Omental fat pad (tissue), 4 donors: Measurements from ENCODE around the gene MEGF8. TPM values are rescaled to one million over a fixed set of nuclear protein-coding genes. Genes with fewer than 3 reads are reported as not detected.

Source experiments
- ATAC-seq: fragments of 150-250 bp; one replicate; pipeline ENCODE4 v1.9.1; 2016; ENCODE audit warnings: mild to moderate bottlenecking, moderate library complexity; ENCODE audit not compliant: low FRiP score
- DNase-seq: peaks from one replicate; pipeline ENCODE4 v3.0.0-alpha.2; 2019; ENCODE audit warnings: low spot score
- total RNA-seq, 4 donors: library from RNA; depleted of rRNA; stranded (reverse); fragments of >200 nt; gene quantifications; one replicate each; pipeline ENCODE4 v1.1.0, GENCODE V29; 2016
- TF ChIP-seq, protein P1 (sequence below), 3 donors: fragments of 450-650 bp; IDR thresholded peaks; one replicate each; pipeline ENCODE4 v1.5.1; 2016 to 2017; ENCODE audit warnings: antibody characterized with exemption in 3 of 3, mild to moderate bottlenecking in 3 of 3, moderate library complexity in 2 of 3

MEGF8 gene
- 10 to 100 TPM; 15.3 to 20.5 (median 18.4) TPM for total RNA-seq

GRCh38 chr19:42325308-42325895 lies at the start of gene MEGF8:
Gene MEGF8, plus strand, starts transcription at chr19:42325635. Its CDS starts 609 bp downstream, at chr19:42326244.
- DNase-seq, result peak; percentile 94
- TF ChIP-seq, protein P1, sequence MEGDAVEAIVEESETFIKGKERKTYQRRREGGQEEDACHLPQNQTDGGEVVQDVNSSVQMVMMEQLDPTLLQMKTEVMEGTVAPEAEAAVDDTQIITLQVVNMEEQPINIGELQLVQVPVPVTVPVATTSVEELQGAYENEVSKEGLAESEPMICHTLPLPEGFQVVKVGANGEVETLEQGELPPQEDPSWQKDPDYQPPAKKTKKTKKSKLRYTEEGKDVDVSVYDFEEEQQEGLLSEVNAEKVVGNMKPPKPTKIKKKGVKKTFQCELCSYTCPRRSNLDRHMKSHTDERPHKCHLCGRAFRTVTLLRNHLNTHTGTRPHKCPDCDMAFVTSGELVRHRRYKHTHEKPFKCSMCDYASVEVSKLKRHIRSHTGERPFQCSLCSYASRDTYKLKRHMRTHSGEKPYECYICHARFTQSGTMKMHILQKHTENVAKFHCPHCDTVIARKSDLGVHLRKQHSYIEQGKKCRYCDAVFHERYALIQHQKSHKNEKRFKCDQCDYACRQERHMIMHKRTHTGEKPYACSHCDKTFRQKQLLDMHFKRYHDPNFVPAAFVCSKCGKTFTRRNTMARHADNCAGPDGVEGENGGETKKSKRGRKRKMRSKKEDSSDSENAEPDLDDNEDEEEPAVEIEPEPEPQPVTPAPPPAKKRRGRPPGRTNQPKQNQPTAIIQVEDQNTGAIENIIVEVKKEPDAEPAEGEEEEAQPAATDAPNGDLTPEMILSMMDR (IDR thresholded peaks at IDR 0.05), result no peak
- peak; percentile 99 for ATAC-seq

DNA sequence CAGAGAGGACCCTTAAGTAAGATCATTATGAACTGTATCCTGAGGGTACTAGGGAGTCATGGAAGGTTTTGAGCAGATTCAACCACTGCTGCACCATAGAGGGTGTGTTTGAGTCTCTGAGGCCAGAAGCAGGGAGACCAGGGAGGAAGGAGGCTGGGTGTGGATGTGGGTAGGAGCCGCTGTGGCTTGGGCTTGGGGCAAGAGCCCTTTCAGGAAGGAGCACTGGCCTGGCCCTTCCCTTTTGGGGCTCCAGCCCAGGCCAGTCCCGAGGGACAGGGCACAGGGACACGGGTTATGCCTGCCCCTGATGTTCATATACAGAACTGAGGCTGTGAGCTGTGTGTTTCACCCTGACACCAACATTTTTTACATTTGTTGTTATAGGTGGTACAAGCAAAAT lies 49.2 kb upstream of the MEGF8 start:
- DNase-seq (no peak), ATAC-seq (no peak)
- TF ChIP-seq, protein P1 (IDR thresholded peaks at IDR 0.05), result no peak

DNA sequence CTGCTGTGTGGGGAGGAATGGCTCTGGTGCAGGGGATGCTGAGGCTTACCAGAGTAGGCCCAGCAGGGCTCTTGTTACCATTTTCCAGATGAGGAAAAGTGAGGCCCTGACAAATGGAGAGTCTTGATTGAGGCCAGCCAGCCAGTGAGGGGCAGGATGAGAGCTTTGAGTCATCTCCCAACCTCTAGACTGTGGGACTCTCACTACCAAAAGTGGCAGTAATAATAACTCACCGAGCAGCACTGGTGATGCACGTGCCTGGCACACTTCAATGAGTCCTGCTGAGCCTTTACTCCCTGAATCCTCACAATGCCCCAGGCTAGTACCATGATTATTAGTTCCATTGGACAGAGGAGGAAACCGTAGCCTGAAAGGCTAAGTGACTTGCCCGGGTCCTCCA lies 48.6 kb upstream of the MEGF8 start:
- no peak for ATAC-seq
- TF ChIP-seq, protein P1 (IDR thresholded peaks at IDR 0.05), result no peak
- DNase-seq, result no peak

DNA sequence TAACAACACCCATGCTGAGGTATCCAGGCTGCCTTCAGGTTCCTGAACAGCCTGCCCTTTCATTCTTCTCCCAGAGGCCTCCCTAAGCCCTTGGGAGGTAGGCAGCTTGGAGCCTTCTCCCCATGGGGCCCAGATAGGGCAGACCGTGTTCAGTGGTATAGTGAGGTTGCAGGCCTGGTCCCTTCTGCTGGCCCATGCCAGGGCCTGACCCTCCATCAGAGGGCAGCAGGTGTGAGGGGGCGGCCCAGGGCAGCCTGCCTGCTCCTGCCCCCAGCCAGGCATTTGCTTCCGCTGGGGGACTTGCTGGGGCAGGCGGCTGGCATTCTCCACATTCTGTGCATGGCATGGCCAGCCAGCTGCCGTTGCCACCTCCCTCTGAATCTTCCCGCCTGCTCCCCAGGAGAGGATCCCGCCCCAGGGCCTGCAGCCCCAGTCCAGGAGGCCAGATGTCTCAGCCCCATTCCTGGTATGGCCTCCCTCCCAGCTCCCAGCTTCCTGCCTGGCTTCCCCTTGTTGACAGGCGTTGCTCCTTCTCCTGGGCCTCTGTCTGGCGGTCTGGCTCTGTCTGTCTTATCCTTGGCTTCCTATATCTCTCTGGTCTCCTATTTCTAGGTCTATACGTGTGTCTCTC lies 47.5 kb upstream of the MEGF8 start:
- DNase-seq (no peak), ATAC-seq (no peak)
- TF ChIP-seq, protein P1 (IDR thresholded peaks at IDR 0.05), result no peak

- TF ChIP-seq, protein P1 (IDR thresholded peaks at IDR 0.05), result no peak
- DNase-seq (no peak), ATAC-seq (no peak)
These were observed 46.8 kb upstream of the MEGF8 start for GRCh38 chr19:42278452-42279154.

DNA sequence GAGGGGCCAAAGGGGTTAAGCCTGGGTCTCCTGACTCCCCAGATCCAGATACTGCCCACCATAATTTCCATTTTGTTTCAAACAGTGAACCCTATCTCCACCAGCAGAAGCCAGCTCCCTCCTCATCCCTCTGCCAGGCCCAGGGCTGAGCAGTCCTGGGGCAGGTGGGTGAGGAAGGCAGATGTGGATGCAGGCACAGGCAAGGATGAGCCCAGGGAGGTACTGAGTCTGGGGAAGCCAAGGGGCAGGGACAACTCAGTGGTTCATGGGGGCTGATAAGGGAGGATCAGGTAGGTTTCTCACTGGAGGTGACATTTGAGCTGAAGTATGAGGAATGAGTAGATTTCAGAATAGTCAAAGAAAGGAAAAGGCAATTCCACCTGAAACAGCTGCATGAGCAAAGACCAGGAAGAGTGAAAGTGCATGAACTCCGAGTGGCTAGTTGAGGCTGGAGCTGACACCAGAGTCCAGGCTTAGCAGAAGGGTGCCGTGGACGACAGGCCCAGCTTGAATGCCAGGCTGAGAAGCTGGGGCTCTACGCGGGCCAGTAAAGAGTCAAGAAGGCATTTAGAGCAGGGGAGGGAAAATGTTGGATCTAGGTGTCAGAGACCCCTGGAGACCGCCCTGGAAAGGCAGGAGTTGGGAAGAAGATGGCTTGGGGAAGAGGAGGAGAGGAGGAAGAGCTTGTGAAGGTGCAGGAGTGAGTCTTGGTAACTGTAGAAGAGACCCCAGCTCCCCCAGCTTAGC lies 46.1 kb upstream of the MEGF8 start:
- DNase-seq (no peak), ATAC-seq (no peak)

More for the DNA sequence above, 46.1 kb upstream of the MEGF8 start:
- TF ChIP-seq, protein P1 (IDR thresholded peaks at IDR 0.05), result no peak
